Glomerular endothelial cell (primary cell): ENCODE results near the gene MTM1. TPM values are rescaled to one million over a fixed set of nuclear protein-coding genes. Genes with fewer than 3 reads are reported as not detected.

Experiments used
- DNase-seq: peaks from one replicate; pipeline ENCODE4 v3.0.0-alpha.2; 2011; ENCODE audit warnings: low read depth, low spot score; ENCODE audit errors: extremely low read depth
- total RNA-seq: library from RNA; depleted of rRNA; stranded (reverse); fragments of >200 nt; gene quantifications from 2 replicates; pipeline ENCODE4 v1.2.3, GENCODE V29; 2015

The MTM1 gene
- 8.6 and 12.6 TPM in 2 replicates for total RNA-seq

- peak; percentile 44 for DNase-seq
These were observed at the start of gene MTM1 for GRCh38 chrX:150568320-150569154. TSS of gene MTM1 (plus strand) at chrX:150568621. CDS start at chrX:150592615, 23,994 bp downstream.

- no peak for DNase-seq
These were observed 45.9 kb upstream of the MTM1 start for GRCh38 chrX:150522494-150522893.

GRCh38 chrX:150525061-150525919, 43.1 kb upstream of the MTM1 start:
- no peak for DNase-seq

- DNase-seq, result no peak
These were observed 41.7 kb upstream of the MTM1 start for GRCh38 chrX:150526692-150527091.

- no peak for DNase-seq
These were observed 41.3 kb upstream of the MTM1 start for GRCh38 chrX:150527108-150527507.

- DNase-seq, result no peak
These were observed 38.8 kb upstream of the MTM1 start for GRCh38 chrX:150529587-150529986.

- DNase-seq, result no peak
These were observed 37.6 kb upstream of the MTM1 start for GRCh38 chrX:150530821-150531220.

- no peak for DNase-seq
These were observed 37.0 kb upstream of the MTM1 start for GRCh38 chrX:150531467-150531866.

- no peak for DNase-seq
These were observed 34.6 kb upstream of the MTM1 start for GRCh38 chrX:150533863-150534262.

- DNase-seq, result no peak
These were observed 31.8 kb upstream of the MTM1 start for GRCh38 chrX:150536455-150537116.

GRCh38 chrX:150537851-150538250, 30.6 kb upstream of the MTM1 start:
- DNase-seq, result no peak

- no peak for DNase-seq
These were observed 27.5 kb upstream of the MTM1 start for GRCh38 chrX:150540965-150541364.

- no peak for DNase-seq
These were observed 25.6 kb upstream of the MTM1 start for GRCh38 chrX:150542846-150543229.

- no peak for DNase-seq
These were observed 24.9 kb upstream of the MTM1 start for GRCh38 chrX:150543230-150544155.

- no peak for DNase-seq
These were observed 24.1 kb upstream of the MTM1 start for GRCh38 chrX:150544222-150544787.

- no peak for DNase-seq
These were observed 23.3 kb upstream of the MTM1 start for GRCh38 chrX:150544835-150545770.

- DNase-seq, result no peak
These were observed 21.7 kb upstream of the MTM1 start for GRCh38 chrX:150546711-150547153.

- no peak for DNase-seq
These were observed 20.9 kb upstream of the MTM1 start for GRCh38 chrX:150547375-150548115.
